GM21717 (cell line): ENCODE measurements around the gene NMNAT2.

ENCODE experiments used
- ATAC-seq: cut with Tn5 transposase; IDR thresholded peaks from one replicate; pipeline ENCODE4 v1.9.1; 2021; ENCODE audit warnings: mild to moderate bottlenecking, moderate library complexity; ENCODE audit not compliant: unreplicated experiment

Gene NMNAT2

DNA sequence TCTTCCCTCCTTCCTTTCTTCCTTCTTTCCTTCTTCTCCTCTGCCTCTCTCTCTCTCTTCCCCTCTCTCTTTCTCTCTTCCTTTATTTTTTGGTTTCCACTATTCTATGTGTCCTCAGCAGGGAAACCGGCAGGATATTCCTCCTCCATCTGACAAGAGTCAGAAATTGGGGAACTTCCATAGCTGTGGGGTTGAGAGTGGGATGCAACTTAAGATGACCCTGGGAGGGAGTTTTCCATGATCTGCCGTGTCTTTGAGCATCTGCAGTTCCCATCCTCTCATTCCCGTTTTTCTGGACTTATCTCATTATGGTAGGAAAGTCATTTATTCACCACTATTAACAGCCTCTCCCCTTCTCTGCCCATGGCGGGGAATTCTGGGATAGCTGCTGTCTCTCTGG is 98.6 kb downstream of the NMNAT2 start:
- ATAC-seq, result no peak

- ATAC-seq, result no peak
Measured at GRCh38 chr1:183319051-183319450, 99.1 kb downstream of the NMNAT2 start.

GRCh38 chr1:183318433-183318832 is 99.7 kb downstream of the NMNAT2 start:
- peak; percentile 72 for ATAC-seq

DNA sequence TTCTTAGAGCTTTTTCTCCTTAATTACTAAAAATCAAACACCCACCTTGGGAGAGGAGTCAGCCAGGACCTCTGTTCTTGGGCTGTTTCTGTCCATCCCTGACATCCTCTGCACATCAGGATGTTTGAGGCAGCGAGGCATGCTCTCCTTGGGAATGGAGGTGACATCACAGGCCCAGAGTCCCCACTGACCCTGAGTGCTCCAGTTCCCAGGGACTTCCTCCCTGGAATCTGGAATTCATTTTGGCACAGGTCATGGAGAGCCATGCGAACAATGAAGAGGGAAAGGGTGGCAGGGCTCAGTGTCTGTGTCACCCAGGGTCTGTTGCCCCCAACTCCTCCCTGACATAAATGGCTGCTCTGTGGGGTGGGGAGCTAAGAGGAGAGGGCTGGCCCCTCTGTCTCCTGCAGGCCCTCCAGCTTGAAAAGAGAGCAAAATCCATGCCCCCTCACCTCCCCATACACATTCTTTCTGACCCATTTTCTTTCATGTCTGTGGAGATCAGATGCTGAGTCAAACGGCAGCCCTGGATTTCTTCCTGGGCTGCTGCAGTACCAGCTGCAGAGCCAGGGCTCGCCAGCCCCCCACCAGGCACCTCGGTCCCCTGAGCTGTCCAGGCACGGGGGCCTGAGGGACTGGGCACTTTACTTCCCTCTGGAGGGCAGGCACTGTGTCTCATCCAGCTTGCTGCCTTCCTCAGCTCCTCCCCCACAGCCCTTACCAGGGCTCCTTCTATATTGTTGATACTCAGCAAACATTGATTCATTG is 102.0 kb downstream of the NMNAT2 start:
- no peak for ATAC-seq

DNA sequence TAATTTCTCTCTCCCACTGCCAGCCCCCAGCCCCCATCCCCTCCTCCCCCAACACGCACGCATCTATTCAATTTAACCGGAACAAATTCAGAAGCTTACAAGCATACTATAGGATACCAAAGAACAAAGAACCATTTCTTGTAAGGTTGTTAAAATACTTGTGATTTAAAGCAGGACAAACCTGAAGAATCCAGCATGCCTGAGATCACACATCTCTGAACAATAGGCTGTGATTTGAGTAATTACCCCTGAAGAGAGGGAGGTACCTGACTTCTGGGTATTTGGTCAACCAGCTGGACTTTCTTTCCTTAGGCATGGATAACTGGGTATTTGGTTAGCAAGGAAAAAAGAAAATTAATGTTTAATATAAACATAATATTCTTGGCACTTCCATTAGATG is 105.1 kb downstream of the NMNAT2 start:
- ATAC-seq, result no peak

- ATAC-seq, result no peak
Measured at GRCh38 chr1:183310753-183311479, 107.3 kb downstream of the NMNAT2 start.

GRCh38 chr1:183308719-183309118 is 109.5 kb downstream of the NMNAT2 start:
- ATAC-seq, result no peak

- no peak for ATAC-seq
Measured at GRCh38 chr1:183306317-183307042, 111.7 kb downstream of the NMNAT2 start.

GRCh38 chr1:183304440-183305107 is 113.6 kb downstream of the NMNAT2 start:
- no peak for ATAC-seq

DNA sequence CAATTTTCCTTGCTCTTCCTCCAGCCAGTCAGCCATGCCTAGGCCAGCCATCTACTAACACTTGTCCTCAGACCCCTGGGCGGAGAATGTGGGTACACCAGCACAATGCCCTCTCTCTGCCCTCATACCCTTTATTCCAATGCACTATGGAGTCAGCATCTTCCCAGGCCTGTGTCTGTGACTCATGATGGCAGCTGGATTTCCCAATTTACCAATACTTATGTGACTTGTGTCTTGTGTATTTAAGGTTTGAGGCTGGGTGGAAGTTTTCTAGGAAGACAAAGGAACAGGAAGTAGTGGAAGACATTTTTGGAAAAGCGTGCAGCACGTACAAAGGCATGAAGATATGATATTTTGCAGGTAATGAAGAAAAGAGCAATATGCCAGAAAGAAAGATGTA is 114.3 kb downstream of the NMNAT2 start:
- no peak for ATAC-seq

DNA sequence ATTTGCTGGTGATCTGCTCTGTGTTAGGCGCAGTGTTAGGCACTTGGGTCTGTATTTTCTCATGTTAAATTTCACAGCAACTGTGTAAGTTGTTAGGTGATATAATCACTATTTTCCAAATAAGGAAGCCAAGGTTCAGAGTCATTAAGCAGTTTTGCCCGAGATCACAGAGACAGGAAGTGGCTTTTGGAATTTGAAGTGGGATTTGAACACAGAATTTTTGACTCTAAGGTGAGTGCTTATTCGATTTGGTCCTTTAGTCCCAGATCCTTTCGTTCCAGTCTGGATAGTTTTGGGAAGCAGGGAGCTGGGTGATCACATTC is 114.9 kb downstream of the NMNAT2 start:
- ATAC-seq, result no peak

DNA sequence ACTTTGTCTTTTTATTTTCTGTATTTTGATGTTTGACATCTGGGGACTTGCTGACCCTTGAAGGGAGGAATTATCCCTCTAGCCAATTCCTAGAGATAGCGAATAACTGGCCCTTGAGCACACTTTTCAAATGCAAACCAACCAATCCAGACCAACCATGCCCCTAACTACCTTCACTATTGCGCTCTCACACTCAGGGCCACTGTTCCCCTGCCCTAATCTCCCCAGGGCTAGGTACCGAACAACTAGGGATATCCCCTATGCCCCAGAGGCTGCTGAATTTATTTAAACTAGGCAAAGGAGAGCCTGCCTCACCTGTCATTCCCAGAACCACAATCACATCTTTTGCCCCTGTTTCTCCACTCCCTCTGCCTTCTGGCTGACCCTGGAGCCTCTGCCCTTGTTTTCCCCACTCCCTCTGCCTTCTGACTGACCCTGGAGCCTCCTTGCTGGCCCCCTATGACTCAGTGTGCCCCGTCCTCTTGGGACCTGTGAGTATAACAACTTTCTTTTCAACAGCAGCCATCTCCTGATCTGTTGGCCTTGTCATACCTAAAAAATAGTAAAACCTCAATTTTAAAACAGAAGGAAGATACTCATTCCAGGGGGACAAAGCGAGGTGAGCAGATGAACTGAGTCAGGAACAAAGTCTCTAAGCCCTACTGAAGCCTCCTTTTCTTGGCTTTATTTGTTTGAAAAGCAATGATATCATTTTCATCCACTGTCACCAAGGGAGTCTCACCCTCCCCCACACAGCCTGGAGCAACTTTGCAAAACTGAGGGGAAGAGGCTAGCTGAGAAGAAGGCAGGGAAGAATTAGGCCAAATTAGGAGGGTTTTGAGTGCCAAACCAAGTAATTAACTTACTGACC is 115.5 kb downstream of the NMNAT2 start:
- ATAC-seq, result no peak

DNA sequence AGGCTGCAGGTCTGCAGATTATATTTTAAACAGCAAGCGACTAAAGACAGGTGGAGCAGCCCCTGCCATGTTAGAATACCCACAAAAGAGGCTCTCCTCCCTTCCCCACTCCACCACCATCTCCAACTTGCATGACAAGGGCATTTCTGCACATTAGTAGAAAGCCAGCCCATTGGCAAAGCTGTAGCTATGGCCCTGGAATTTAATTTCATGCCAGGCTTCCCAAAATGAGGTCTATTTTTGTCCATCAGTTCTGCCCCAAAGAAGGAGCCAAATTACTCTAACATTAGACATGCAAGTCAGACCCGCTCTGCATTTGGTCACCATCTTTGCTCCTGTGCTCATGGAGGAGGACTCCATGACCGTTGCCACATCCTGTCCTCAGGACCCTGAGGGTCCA is 116.9 kb downstream of the NMNAT2 start:
- no peak for ATAC-seq

GRCh38 chr1:183300828-183301227 is 117.4 kb downstream of the NMNAT2 start:
- no peak for ATAC-seq

DNA sequence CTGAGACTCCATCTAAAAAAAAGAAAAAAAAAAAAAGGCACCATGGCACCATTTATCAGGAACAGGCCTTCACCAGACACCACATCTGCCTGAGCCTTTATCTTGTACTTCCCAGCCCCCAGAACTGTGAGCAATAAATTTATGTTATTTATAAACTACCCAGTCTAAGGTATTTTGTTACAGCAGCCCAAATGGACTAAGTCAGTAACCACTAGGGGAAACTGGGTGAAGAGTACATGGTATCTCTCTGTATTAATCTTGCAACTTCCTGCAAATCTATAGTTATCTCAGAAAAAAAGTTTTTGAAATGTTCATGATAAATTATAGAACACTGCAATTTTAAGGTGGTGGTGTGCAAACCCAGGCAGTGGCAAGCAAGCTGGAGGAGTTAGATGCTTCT is 117.8 kb downstream of the NMNAT2 start:
- no peak for ATAC-seq

- no peak for ATAC-seq
Measured at GRCh38 chr1:183296782-183297181, 121.4 kb downstream of the NMNAT2 start.

DNA sequence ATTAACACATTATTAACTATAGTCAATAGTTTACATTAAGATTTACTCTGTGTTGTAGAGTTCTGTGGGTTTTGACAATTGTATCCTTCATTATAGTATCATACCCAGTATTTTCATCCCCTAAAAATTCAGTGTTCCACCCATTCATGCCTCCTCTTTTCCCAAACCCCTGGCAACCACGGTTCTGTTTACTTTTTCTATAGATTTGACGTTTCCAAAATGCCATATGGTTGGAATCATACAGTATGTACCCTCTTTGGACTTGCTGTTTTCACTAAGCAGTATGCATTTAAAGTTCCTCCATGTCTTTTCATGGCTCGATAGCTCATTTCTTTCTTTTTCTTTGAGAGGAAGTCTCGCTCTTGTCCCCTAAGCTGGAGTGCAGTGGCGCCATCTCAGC is 122.7 kb downstream of the NMNAT2 start:
- no peak for ATAC-seq

DNA sequence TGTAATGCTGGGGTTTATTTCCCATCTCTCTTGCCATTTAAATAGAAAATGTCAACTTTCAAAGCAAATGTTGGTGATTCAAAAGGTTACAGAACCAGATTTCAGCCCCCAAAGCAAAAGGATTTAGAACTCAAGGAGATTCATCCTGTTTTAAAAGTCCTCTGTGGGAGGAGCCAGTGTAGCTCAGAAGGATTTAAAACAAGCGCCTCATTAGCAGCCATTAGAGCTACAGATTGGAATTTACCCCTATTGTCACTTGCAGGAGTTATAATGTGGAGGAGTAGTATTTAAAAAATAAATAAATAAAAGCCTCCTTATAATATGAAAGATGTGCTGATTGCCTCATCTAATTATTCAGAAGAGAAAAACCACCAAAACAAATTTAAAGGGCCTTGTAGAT is 124.3 kb downstream of the NMNAT2 start:
- no peak for ATAC-seq

GRCh38 chr1:183293241-183293640 is 124.9 kb downstream of the NMNAT2 start:
- ATAC-seq, result no peak

GRCh38 chr1:183291802-183292514 is 126.2 kb downstream of the NMNAT2 start:
- ATAC-seq, result no peak
